Nephron progenitor cell (in vitro differentiated cells): Measurements from ENCODE around the gene SH3BGRL2.

Experiments used
- DNase-seq: peaks from one replicate; pipeline ENCODE4 v3.0.0; 2021
- H3K27ac Mint-ChIP-seq: 2 replicates; pipeline ENCODE4 v1.8.0; 2021; ENCODE audit warnings: mild to moderate bottlenecking, moderate library complexity, mixed read lengths
- H3K27me3 Mint-ChIP-seq: 2 replicates; pipeline ENCODE4 v1.8.0; 2021; ENCODE audit warnings: mild to moderate bottlenecking, low read depth, mixed read lengths; ENCODE audit not compliant: poor library complexity
- H3K36me3 Mint-ChIP-seq: 2 replicates; pipeline ENCODE4 v1.8.0; 2021; ENCODE audit warnings: low read depth, mixed read lengths
- H3K4me1 Mint-ChIP-seq: 2 replicates; pipeline ENCODE4 v1.8.0; 2021; ENCODE audit warnings: mixed read lengths
- H3K4me3 Mint-ChIP-seq: 2 replicates; pipeline ENCODE4 v1.8.0; 2021; ENCODE audit warnings: mild to moderate bottlenecking, moderate library complexity, mixed read lengths
- H3K9me3 Mint-ChIP-seq: 2 replicates; pipeline ENCODE4 v1.8.0; 2021; ENCODE audit warnings: mild to moderate bottlenecking, moderate library complexity, mixed read lengths
- TF ChIP-seq, protein P1 (sequence below): fragments of 200-600 bp; sonication (generic); IDR thresholded peaks from 2 replicates; pipeline ENCODE4 v1.5.0; 2021; ENCODE audit warnings: antibody characterized with exemption

The SH3BGRL2 gene

DNA sequence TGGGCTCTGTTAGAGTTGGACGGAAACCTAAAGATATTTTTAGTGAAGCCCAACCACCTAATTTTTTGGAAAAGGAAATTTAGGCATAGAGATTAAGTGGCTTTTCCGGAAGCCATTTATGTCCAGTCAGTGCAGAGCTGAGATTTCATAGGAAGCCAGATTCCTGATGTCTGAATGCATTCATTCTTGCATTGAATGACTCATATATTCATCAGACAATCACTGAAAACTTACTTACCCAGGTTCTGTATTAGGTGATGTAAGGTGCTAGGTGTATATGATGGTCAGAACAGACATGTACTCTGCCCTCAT, 4.1 kb downstream of the SH3BGRL2 start:
- no peaks in the 10 kb centered on the region for H3K9me3 Mint-ChIP-seq
- H3K4me3 Mint-ChIP-seq, result no peak overlapping the region
- H3K36me3 Mint-ChIP-seq, result no peaks in the 10 kb centered on the region
- TF ChIP-seq, protein P1, sequence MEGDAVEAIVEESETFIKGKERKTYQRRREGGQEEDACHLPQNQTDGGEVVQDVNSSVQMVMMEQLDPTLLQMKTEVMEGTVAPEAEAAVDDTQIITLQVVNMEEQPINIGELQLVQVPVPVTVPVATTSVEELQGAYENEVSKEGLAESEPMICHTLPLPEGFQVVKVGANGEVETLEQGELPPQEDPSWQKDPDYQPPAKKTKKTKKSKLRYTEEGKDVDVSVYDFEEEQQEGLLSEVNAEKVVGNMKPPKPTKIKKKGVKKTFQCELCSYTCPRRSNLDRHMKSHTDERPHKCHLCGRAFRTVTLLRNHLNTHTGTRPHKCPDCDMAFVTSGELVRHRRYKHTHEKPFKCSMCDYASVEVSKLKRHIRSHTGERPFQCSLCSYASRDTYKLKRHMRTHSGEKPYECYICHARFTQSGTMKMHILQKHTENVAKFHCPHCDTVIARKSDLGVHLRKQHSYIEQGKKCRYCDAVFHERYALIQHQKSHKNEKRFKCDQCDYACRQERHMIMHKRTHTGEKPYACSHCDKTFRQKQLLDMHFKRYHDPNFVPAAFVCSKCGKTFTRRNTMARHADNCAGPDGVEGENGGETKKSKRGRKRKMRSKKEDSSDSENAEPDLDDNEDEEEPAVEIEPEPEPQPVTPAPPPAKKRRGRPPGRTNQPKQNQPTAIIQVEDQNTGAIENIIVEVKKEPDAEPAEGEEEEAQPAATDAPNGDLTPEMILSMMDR, result no peak
- peaks cover 19% of the 10 kb centered on the region for H3K4me1 Mint-ChIP-seq
- no peak for DNase-seq
- no peak overlapping the region for H3K27ac Mint-ChIP-seq
- peaks cover 13% of the 10 kb centered on the region for H3K27me3 Mint-ChIP-seq

DNA sequence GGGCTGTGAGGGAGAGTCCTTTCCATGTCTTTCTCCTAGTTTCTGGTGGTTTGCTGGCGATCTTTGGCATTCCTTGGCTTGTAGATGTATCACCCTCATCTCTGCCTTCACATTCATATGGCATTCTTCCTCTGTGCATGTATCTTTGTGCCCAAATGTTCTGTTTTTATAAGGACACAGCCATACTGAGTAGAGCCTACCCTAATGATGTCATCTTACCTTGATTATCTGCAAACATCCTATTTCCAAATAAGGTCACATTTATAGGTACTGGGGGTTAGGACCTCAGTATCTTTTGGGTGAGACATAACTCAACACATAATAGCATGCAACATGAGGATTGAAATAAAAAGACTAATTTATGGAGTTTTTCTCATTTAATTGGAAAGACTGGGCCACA, 5.5 kb downstream of the SH3BGRL2 start:
- Mint-ChIP-seq H3K27ac (no peak overlapping the region), H3K27me3 (peaks cover 4% of the 10 kb centered on the region), H3K4me3 (no peak overlapping the region), H3K4me1 (peaks cover 17% of the 10 kb centered on the region), H3K36me3 (no peaks in the 10 kb centered on the region), H3K9me3 (no peaks in the 10 kb centered on the region)
- TF ChIP-seq, protein P1, result no peak
- no peak for DNase-seq

DNA sequence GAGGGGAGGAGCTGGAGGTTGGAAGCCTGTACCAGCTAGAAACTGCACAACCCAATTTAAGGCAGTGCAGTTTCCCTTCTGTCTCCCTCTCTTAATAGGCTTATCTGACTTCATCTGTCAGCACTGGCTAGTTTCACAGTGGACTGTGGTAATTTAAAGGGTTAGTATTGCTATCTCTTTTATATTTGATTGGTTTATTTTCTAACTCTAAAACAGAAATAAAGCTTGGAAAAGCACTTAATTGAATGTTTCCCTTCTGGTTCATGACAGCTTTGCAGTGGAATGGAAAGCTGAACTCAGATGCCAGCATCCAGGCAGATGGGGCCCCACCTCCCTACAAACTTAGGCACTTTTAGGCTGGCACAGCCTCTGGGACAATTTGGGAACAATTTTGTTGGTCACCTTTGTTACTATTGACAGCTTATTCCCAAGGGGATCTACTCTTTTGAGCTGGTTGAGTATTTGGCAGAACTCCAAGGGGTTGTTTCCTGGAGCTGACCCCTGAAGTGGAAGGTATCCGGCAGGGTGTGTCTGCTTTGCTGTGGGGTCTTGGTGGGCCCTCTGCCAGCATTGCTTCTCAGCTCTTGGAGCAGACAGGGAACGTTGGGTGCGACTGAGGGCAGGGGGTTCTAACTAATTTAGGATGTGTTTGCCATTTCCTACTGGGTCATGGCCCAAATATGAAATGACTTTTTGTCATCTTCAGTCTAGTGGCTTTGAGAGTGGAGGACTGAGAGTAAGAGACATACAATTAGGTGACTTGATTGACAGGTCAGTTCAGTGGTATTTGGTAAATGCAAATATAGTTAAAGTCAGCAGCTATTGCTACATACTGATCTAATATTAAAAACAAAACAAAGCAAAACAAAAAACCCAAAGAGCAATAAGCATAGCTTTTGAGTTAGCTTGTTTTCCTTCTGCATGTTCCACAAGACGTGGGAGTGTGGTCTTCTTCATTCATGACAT, 9.3 kb downstream of the SH3BGRL2 start:
- H3K27ac Mint-ChIP-seq, result no peak overlapping the region
- no peaks in the 10 kb centered on the region for H3K36me3 Mint-ChIP-seq
- H3K9me3 Mint-ChIP-seq, result no peaks in the 10 kb centered on the region
- H3K27me3 Mint-ChIP-seq, result peaks cover 4% of the 10 kb centered on the region
- DNase-seq, result no peak
- H3K4me1 Mint-ChIP-seq, result peaks cover 7% of the 10 kb centered on the region
- TF ChIP-seq, protein P1, result no peak
- no peak overlapping the region for H3K4me3 Mint-ChIP-seq

DNA sequence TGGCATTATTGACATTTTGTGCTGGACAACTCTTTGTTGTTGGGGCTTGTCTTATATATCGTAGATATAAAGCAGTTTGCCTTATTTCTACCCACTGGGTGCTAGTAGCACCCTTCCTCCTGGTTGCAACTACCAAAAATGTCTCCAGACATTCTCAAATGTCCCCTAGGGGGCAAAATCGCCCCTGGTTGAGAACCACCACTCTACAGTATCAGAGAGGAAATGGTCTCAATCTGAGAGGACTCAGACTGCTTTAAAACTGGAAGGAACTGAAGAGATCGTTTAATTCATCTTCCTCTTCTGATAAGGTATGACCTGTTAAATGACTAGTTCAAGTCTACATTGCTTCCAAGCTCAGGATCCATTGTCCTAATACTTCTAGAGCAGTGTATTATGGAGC, 14.9 kb downstream of the SH3BGRL2 start:
- H3K9me3 Mint-ChIP-seq, result no peaks in the 10 kb centered on the region
- no peak for DNase-seq

DNA sequence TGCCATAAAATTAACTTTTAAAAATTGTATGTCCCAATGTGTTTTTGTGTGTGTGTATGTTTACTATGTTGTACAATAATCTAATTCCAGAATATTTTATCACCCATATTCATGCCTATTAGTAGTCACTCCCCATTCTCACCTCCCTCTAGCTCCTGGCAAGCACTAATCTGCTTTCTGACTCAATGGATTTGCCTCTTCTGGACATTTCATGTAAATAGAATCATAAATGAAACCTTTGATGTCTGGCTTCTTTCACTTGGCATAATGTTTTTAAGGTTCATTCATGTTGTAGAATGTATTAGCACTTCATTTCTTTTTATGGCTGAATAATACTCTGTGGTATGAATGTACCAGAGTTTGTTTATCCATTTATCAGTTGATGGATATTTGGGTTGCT, 15.4 kb downstream of the SH3BGRL2 start:
- no peaks in the 10 kb centered on the region for H3K27me3 Mint-ChIP-seq
- H3K27ac Mint-ChIP-seq, result no peak overlapping the region
- H3K36me3 Mint-ChIP-seq, result no peaks in the 10 kb centered on the region
- TF ChIP-seq, protein P1, result no peak
- no peaks in the 10 kb centered on the region for H3K9me3 Mint-ChIP-seq
- H3K4me3 Mint-ChIP-seq, result no peak overlapping the region
- DNase-seq, result no peak
- H3K4me1 Mint-ChIP-seq, result peaks cover 13% of the 10 kb centered on the region

More for the DNA sequence above, 14.9 kb downstream of the SH3BGRL2 start:
- Mint-ChIP-seq H3K27ac (no peak overlapping the region), H3K4me3 (no peak overlapping the region), H3K4me1 (peaks cover 17% of the 10 kb centered on the region), H3K27me3 (no peaks in the 10 kb centered on the region), H3K36me3 (no peaks in the 10 kb centered on the region)
- TF ChIP-seq, protein P1, result no peak

DNA sequence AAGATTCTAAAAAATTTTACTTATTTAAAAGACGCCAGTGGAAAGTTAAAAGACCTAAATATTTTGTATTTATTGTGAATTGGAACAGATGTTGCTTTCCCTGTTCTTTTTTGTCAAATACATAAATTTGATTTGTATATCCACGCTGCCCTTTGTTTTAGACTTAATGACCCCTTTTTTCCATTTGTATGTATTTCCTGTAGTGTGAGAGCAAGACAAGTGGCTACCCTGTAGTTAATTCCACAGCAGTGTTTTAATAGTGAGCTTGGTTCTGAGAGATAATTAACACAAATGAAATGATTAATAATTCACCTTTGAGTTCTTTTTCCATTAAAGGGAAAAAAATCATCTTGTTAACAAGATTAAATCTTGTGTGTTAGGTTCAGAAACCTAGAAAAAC, 16.6 kb downstream of the SH3BGRL2 start:
- Mint-ChIP-seq H3K27me3 (no peaks in the 10 kb centered on the region), H3K27ac (no peak overlapping the region), H3K36me3 (no peaks in the 10 kb centered on the region), H3K4me1 (peaks cover 13% of the 10 kb centered on the region), H3K4me3 (no peak overlapping the region), H3K9me3 (no peaks in the 10 kb centered on the region)
- TF ChIP-seq, protein P1, result no peak
- DNase-seq, result no peak
